ENCODE measurements around the gene CIB4. TPM values are rescaled to one million over a fixed set of nuclear protein-coding genes. Genes with fewer than 3 reads are reported as not detected.

The CIB4 gene
- total RNA-seq: not detected

DNA sequence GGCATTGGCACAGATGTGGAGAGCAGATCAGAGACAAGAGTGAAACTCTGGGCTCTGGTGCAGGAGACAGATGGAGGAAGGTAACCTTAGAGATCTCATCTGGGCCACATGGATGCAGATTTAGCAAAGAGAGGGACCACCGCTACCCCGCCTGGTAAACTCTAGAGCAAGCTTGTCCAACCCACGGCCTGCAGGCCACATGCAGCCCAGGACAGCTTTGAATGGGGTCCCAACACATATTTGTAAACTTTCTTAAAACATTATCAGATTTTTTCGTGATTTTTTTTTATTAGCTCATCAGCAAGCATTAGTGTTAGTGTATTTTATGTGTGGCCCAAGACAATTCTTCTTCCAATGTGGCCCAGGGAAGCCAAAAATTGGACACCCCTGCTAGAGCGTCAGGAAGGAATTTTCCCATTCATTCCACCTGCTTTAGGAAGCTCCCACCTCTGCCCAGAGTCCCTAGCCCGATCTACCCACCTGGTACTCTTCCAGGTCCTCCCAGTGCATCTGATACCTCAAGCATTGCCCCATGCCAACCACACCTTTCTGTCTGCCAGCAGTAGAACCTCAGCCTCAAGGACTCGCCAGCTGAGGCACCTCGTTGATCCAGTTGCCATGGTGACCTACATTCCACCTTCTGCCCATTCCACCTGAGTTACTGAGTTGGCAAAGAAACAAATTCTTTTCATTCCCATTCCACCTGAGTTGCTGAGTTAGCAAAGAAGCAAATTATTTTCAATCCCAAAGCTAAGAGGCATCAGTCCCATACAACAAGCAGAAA is at the start of gene CIB4:
CIB4 (minus strand) TSS at position 586 of the 784 bp plus-strand sequence; CDS start at position 534, 52 bp downstream.
- Mint-ChIP-seq H3K27me3 (peaks cover 27% of the 10 kb centered on the region), H3K9me3 (ENCODE audit: low read depth) (no peaks in the 10 kb centered on the region), H3K4me3 (no peak within 1 kb of the TSS), H3K4me1 (no peaks in the 10 kb centered on the region), H3K36me3 (ENCODE audit: low read depth) (no peaks in the 10 kb centered on the region), H3K27ac (no peak within 1 kb of the TSS)
- no peak for DNase-seq
- POLR2A ChIA-PET: no interaction called here
- CTCF ChIA-PET: interaction anchor here (1.0 kb wide), 1 partner anchor 8 kb away, joined by 5 read pairs; no protein-coding TSS in a partner anchor
- intact Hi-C loops (cut with DNase I, micrococcal nuclease): no loop called here
- ATAC-seq: no peak

DNA sequence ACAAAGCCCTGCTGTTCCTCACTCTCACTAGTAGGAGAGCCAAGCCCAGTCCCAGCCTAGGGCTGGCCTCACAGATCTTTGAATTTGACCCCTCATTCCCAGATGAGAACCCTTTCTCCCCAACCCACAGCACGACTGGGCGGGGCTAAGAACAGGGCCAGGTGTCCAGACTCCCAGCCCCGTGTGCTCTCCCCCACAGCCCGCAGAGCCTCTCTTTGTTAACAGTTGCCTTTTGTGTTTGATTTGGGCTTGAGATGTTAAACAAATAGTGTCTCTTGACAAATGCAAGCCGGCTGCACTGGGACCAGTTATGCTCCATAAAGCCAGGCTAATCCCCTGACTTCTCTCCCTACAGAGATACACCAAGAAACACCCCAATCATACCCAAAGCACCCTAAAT is 46.6 kb upstream of the CIB4 start:
- peaks cover 36% of the 10 kb centered on the region for H3K27me3 Mint-ChIP-seq
- H3K36me3 Mint-ChIP-seq (ENCODE audit: low read depth): no peaks in the 10 kb centered on the region
- no peak overlapping the region for H3K4me3 Mint-ChIP-seq
- intact Hi-C loops (cut with DNase I, micrococcal nuclease): no loop called here
- DNase-seq: no peak
- no peak for ATAC-seq
- peaks cover 3% of the 10 kb centered on the region for H3K4me1 Mint-ChIP-seq
- CTCF ChIA-PET: no interaction called here
- no peak overlapping the region for H3K27ac Mint-ChIP-seq
- H3K9me3 Mint-ChIP-seq (ENCODE audit: low read depth): no peaks in the 10 kb centered on the region
- POLR2A ChIA-PET: no interaction called here

DNA sequence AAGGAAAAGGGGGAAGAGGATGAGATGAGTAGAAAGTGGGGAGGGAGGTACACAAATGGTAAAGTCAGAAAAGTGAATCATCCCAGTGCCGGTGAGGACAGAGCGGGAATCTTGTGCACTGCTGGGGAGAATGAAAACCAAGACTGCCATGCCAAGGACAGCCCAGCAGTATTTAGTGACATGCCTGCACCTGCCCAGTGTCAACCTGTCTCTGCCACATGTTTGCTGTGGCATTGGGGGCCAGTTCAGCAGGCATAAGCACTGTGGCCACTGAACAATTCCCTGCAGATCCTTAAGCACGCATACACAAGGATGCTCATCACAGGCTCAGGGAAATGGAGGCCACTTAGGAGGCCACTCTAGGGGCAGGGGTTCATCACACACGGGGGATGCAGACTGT is 46.2 kb upstream of the CIB4 start:
- H3K27ac Mint-ChIP-seq: no peak overlapping the region
- H3K9me3 Mint-ChIP-seq (ENCODE audit: low read depth): no peaks in the 10 kb centered on the region
- peaks cover 39% of the 10 kb centered on the region for H3K27me3 Mint-ChIP-seq
- ATAC-seq (no peak), DNase-seq (no peak)
- POLR2A ChIA-PET: no interaction called here
- no peak overlapping the region for H3K4me3 Mint-ChIP-seq
- intact Hi-C loops (cut with DNase I, micrococcal nuclease): no loop called here
- peaks cover 3% of the 10 kb centered on the region for H3K4me1 Mint-ChIP-seq
- CTCF ChIA-PET: no interaction called here
- H3K36me3 Mint-ChIP-seq (ENCODE audit: low read depth): no peaks in the 10 kb centered on the region

DNA sequence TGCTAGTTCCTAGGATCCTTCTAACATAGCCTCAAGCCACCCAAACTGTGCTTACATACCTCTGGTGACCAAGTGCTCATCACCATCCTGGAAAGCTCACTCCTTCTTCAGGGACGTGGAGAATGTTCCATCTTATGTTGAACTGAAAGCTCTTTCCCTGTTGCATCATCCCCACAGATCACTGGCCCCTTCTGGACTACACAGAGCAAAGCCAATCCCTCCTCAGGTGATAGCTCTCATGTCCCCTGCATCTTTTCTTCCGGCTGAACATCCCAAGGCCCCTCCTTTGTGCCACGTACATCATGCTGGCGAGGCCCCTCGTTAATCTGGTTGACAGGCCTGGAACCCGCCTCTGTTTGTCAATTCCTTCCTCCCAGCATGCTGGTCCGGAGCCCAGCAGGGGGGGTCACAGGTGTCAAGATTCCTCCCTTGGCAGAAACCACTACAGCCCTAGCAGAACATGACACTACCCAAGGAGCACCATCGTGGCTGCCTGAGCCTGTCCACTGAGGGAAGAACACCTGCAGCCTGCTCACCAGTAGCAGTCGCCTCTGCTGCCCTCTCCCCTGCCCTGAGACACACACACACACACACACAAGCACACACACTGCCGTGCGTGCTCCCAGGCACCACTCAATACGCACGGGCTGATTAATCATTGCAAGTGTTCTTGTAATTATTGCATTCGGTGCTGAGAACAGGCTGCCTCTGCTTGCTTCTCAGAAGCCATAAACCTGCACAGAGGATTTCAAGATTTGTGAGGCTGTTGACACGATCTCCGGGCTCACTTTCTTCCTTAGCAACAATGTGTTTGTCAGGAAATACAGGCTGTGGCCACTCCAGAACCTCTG is 45.0 kb upstream of the CIB4 start:
- intact Hi-C loops (cut with DNase I, micrococcal nuclease): no loop called here
- ATAC-seq: no peak
- Mint-ChIP-seq H3K27me3 (peaks cover 34% of the 10 kb centered on the region), H3K27ac (no peak overlapping the region), H3K4me1 (no peaks in the 10 kb centered on the region), H3K9me3 (ENCODE audit: low read depth) (no peaks in the 10 kb centered on the region), H3K4me3 (no peak overlapping the region), H3K36me3 (ENCODE audit: low read depth) (no peaks in the 10 kb centered on the region)
- DNase-seq: no peak
- ChIA-PET POLR2A (no interaction called here), CTCF (no interaction called here)

DNA sequence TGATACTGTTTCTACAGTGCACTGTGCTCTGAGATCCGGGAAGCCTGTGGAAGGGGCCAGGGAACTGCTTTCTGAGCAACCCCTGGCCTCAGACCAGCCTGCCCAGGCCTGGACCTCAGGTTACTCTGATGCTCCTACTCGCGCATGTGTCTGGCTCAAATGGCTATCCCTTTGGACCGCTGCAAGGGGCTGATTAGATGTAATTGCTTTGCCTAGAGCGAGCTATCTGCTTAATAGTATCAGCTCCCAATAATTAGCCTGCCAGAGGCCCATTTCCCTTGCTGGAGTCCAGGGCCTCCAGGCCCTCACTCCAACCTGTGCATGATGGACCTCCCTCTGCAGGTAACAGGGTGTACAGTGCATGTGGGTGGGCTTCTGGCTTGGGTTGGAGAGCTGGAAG is 44.2 kb upstream of the CIB4 start:
- Mint-ChIP-seq H3K9me3 (ENCODE audit: low read depth) (no peaks in the 10 kb centered on the region), H3K4me3 (no peak overlapping the region), H3K4me1 (no peaks in the 10 kb centered on the region), H3K27ac (no peak overlapping the region), H3K36me3 (ENCODE audit: low read depth) (no peaks in the 10 kb centered on the region), H3K27me3 (peaks cover 29% of the 10 kb centered on the region)
- ATAC-seq: no peak
- intact Hi-C loops (cut with DNase I, micrococcal nuclease): no loop called here
- POLR2A ChIA-PET: no interaction called here
- CTCF ChIA-PET: no interaction called here
- DNase-seq: no peak

DNA sequence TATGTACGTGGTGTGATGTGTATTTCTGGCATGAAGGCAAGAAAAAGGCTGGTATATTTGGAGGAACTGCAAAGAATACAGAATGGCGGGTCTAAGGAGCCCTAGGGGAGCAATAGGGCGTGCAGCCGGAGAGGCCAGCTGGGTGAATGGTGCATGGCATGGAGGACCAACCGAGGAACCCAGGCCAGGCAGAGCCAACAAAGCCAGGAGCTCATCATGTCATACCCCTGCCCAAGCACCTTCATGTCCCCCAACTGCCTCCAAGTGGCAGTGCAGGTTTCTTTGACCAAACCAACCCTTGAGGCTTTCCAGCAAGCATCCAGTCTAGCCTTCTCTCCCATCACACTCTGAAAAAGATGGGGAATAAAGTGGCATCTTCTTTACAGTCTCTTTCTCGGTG is 42.4 kb upstream of the CIB4 start:
- Mint-ChIP-seq H3K27ac (no peak overlapping the region), H3K4me3 (no peak overlapping the region), H3K36me3 (ENCODE audit: low read depth) (no peaks in the 10 kb centered on the region), H3K9me3 (ENCODE audit: low read depth) (no peaks in the 10 kb centered on the region), H3K27me3 (peaks cover 26% of the 10 kb centered on the region), H3K4me1 (no peaks in the 10 kb centered on the region)
- no peak for DNase-seq
- intact Hi-C loops (cut with DNase I, micrococcal nuclease): no loop called here
- ChIA-PET POLR2A (no interaction called here), CTCF (interaction anchor here (0.7 kb wide), 1 partner anchor 37 kb away, joined by 3 read pairs; no protein-coding TSS in a partner anchor)
- no peak for ATAC-seq

DNA sequence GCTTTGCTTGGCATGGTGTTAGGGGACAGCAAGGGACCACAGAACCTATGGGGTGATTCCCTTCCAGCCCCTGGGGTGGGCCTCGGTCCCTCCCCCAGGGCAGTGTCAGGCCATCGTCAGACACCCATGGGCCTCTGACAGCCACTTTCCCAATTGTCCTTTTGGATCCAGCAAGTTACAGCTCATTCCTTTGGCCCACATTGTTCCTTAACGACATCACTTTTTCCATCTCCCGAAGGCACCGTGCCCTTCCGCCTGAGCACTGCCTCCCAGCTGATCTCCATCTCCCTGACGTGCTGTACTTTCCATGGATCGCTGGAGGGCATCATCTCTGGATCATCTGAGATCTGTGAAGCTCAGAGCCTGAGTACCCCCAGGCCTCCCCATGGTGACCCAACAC is 41.0 kb upstream of the CIB4 start:
- ATAC-seq: no peak
- H3K36me3 Mint-ChIP-seq (ENCODE audit: low read depth): no peaks in the 10 kb centered on the region
- no peaks in the 10 kb centered on the region for H3K4me1 Mint-ChIP-seq
- H3K9me3 Mint-ChIP-seq (ENCODE audit: low read depth): no peaks in the 10 kb centered on the region
- no peak for DNase-seq
- H3K27ac Mint-ChIP-seq: no peak overlapping the region
- H3K4me3 Mint-ChIP-seq: no peak overlapping the region
- CTCF ChIA-PET: interaction anchor here (0.6 to 1.0 kb wide), 2 partner anchors 18 to 65 kb away, joined by 3 read pairs; no protein-coding TSS in a partner anchor
- intact Hi-C loops (cut with DNase I, micrococcal nuclease): no loop called here
- peaks cover 27% of the 10 kb centered on the region for H3K27me3 Mint-ChIP-seq
- POLR2A ChIA-PET: no interaction called here

DNA sequence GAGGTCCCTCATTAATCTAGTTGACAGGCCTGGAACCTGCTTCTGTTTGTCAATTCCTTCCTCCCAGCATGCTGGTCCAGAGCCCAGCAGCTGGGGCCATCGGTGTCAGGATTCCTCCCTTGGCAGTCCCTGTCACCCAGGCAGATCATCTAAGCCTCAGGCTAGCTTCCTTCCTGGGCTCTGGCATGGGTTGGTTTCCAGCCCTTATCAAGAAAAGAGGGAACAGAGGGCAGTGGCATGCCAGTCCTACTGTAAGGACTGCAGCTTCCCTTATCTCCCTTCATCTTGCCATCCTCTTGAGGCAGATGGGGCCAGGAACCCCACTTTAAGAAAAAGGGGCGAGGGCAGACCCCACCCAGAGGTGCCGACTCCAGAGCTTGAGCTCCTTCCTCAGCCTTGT is 40.5 kb upstream of the CIB4 start:
- no peak for ATAC-seq
- intact Hi-C loops (cut with DNase I, micrococcal nuclease): no loop called here
- Mint-ChIP-seq H3K4me3 (no peak overlapping the region), H3K27me3 (peaks cover 23% of the 10 kb centered on the region), H3K27ac (no peak overlapping the region), H3K36me3 (ENCODE audit: low read depth) (no peaks in the 10 kb centered on the region), H3K4me1 (no peaks in the 10 kb centered on the region), H3K9me3 (ENCODE audit: low read depth) (no peaks in the 10 kb centered on the region)
- DNase-seq: no peak
- ChIA-PET POLR2A (no interaction called here), CTCF (interaction anchor here (0.6 to 1.0 kb wide), 2 partner anchors 18 to 66 kb away, joined by 3 read pairs; no protein-coding TSS in a partner anchor)

DNA sequence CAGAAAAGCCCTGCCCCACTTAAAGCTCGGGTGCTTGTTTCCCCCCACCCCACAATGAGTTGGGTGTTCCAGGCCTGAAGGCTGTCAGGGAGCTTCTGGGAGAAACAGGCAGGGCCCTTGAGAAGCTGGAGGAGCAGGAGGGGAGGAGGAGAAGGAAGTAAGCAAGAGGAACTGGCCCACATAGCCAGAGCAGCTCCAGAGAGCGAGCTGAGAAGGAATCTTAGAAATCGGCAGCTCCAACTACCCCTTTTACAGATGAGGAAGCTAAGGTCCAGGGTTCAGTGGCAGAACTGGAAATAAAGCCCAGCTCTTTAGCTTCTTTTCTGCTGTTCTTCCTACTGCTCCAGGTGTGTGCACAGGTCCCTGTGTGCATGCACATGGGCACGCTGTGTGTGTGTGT is 38.7 kb upstream of the CIB4 start:
- Mint-ChIP-seq H3K4me1 (no peaks in the 10 kb centered on the region), H3K27me3 (peaks cover 14% of the 10 kb centered on the region), H3K9me3 (ENCODE audit: low read depth) (no peaks in the 10 kb centered on the region), H3K4me3 (no peak overlapping the region), H3K36me3 (ENCODE audit: low read depth) (no peaks in the 10 kb centered on the region), H3K27ac (no peak overlapping the region)
- CTCF ChIA-PET: interaction anchor here (1.1 kb wide), 1 partner anchor 66 kb away, joined by 3 read pairs; no protein-coding TSS in a partner anchor
- intact Hi-C loops (cut with DNase I, micrococcal nuclease): no loop called here
- POLR2A ChIA-PET: no interaction called here
- DNase-seq (no peak), ATAC-seq (no peak)

DNA sequence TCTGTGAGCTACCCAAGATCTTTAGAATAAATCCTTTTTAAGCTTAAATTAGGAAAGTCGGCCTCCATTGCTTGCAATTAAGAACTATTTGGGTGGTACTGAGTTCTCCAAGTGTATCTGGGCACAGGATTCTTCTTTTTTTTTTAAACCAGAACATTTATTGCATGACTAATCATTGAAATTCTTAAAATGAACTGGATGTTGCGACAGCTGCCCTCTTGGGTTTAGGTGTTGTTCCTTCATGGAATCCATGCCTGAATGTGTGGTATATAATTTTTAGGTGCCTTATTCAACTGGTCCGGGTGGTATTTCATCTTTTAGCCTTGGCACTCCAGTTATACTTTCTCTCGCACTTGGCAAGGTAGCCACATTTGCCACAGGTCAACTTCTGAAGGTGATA is 36.9 kb upstream of the CIB4 start:
- CTCF ChIA-PET: interaction anchor here (0.8 kb wide), 1 partner anchor 42 kb away, joined by 3 read pairs; no protein-coding TSS in a partner anchor
- Mint-ChIP-seq H3K4me3 (no peak overlapping the region), H3K9me3 (ENCODE audit: low read depth) (no peaks in the 10 kb centered on the region), H3K36me3 (ENCODE audit: low read depth) (no peaks in the 10 kb centered on the region), H3K4me1 (no peaks in the 10 kb centered on the region), H3K27ac (no peak overlapping the region), H3K27me3 (peaks cover 12% of the 10 kb centered on the region)
- intact Hi-C loops (cut with DNase I, micrococcal nuclease): no loop called here
- POLR2A ChIA-PET: interaction anchor here (0.7 kb wide), 1 partner anchor 180 kb away, joined by 3 read pairs; no protein-coding TSS in a partner anchor
- ATAC-seq (no peak), DNase-seq (no peak)

DNA sequence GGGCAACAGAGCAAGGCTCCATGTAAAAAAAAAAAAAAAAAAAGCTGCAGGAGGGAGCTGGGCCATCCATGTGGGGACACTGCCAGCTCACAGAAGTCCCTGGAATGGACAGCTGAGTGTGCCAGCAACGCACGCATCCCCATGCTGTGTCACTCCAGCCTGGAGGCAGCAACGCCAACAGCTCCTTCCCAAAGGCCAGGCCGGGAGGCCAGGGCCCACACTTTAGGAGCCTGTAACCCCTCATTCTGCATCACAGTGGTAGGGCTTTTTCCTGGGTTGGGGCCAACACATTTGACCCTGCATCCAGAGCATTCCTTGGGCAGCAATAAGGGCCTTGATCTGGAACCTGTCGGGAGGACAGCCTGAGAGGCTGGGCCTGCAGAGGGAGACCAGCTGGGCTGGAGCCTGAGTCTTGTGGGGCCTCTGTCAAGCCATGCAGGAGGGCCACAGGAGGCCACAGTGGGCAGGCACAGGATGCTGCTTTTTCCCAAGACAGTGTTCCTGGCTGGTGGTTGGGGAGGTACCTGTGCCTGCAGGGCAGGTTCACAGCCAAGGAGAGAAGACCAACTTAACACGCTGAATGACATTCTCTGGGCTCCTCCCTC is 34.6 kb upstream of the CIB4 start:
- ChIA-PET CTCF (no interaction called here), POLR2A (no interaction called here)
- Mint-ChIP-seq H3K36me3 (ENCODE audit: low read depth) (no peaks in the 10 kb centered on the region), H3K9me3 (ENCODE audit: low read depth) (no peaks in the 10 kb centered on the region), H3K27ac (no peak overlapping the region), H3K4me1 (no peaks in the 10 kb centered on the region), H3K27me3 (peaks cover 10% of the 10 kb centered on the region), H3K4me3 (no peak overlapping the region)
- intact Hi-C loops (cut with DNase I, micrococcal nuclease): no loop called here
- ATAC-seq (no peak), DNase-seq (no peak)
